Measurements from ENCODE around the gene INAFM2. TPM values are rescaled to one million over a fixed set of nuclear protein-coding genes. Genes with fewer than 3 reads are reported as not detected.

The INAFM2 gene
- total and polyA plus RNA-seq, 4 donors, result 3.3 to 5.7 (median 4.4) TPM

DNA sequence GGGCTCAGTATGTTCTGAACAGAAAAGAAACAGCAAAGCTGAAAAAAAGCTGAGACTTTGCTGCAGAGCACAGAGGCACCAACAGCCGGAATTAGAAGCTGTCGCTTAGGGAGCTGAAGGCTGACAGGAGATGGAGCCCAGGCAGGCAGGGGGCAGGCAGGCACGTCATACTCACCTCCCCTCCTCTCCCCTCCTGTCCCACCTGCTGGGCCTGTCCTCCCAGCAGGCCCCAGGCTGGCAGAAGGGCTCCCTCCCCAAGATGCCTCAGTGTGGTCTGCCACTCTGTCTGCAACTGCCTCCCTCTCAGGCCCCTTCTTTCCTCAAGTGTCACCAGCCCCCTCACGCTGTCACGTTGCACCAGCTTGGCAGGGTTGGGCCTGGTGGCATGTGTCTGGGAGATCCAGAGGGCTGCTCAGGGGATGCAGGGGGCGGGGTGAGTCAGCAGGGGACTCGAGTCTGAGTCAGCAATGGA, 37.4 kb upstream of the INAFM2 start:
- no peaks in the 10 kb centered on the region for H3K9me3 ChIP-seq (ENCODE audit: control insufficient read depth in 4 of 4, low read length in 3 of 4)
- DNase-seq (ENCODE audit: low spot score), result no peak
- peaks cover 0 to 3% (median under 1%) of the 10 kb centered on the region in 4 donors for H3K27me3 ChIP-seq (ENCODE audit: control insufficient read depth in 4 of 4, insufficient read depth in 4 of 4, low read length in 3 of 4)
- no peak overlapping the region for H3K27ac ChIP-seq (ENCODE audit: low read depth in 1 of 2, low read length in 2 of 2)
- no peak overlapping the region for H3K4me3 ChIP-seq (ENCODE audit: low read depth in 1 of 3, low read length in 3 of 3)
- 88% methylated on average over 7 of the region's 7 CpGs for WGBS
- no peaks in the 10 kb centered on the region for H3K36me3 ChIP-seq (ENCODE audit: control insufficient read depth in 4 of 4, insufficient read depth in 3 of 4, low read depth in 1 of 4, low read length in 3 of 4)
- H3K9ac ChIP-seq (ENCODE audit: low read depth in 1 of 2, low read length in 2 of 2), result no peak overlapping the region
- TF ChIP-seq FOXA2 (IDR thresholded peaks at IDR 0.05), result no peak
- TF ChIP-seq, protein P1, sequence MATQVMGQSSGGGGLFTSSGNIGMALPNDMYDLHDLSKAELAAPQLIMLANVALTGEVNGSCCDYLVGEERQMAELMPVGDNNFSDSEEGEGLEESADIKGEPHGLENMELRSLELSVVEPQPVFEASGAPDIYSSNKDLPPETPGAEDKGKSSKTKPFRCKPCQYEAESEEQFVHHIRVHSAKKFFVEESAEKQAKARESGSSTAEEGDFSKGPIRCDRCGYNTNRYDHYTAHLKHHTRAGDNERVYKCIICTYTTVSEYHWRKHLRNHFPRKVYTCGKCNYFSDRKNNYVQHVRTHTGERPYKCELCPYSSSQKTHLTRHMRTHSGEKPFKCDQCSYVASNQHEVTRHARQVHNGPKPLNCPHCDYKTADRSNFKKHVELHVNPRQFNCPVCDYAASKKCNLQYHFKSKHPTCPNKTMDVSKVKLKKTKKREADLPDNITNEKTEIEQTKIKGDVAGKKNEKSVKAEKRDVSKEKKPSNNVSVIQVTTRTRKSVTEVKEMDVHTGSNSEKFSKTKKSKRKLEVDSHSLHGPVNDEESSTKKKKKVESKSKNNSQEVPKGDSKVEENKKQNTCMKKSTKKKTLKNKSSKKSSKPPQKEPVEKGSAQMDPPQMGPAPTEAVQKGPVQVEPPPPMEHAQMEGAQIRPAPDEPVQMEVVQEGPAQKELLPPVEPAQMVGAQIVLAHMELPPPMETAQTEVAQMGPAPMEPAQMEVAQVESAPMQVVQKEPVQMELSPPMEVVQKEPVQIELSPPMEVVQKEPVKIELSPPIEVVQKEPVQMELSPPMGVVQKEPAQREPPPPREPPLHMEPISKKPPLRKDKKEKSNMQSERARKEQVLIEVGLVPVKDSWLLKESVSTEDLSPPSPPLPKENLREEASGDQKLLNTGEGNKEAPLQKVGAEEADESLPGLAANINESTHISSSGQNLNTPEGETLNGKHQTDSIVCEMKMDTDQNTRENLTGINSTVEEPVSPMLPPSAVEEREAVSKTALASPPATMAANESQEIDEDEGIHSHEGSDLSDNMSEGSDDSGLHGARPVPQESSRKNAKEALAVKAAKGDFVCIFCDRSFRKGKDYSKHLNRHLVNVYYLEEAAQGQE (IDR thresholded peaks at IDR 0.05), result no peak
- peaks cover 8 to 34% (median 19%) of the 10 kb centered on the region in 4 donors for H3K4me1 ChIP-seq (ENCODE audit: control insufficient read depth in 4 of 4, insufficient read depth in 4 of 4, low read length in 3 of 4)

DNA sequence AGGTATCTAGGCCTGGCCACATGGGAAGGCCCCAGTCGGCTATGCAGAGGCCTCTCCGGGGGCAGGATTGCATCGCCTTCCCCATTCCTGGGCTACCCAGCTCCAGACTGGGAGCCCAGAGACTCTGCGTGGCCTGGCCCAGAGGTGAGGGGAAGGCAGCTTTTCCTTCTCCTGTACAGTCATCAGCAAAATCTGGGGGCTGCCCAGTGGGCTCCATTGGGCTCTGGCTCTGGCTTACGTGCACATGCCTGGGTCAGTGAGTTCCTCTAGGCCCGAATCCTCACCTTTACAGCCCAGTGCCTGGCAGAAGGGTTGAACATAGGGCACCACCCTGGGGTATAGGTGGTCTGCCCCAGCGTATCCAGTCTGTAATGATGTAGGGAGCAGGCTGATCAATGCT, 36.7 kb upstream of the INAFM2 start:
- Histone ChIP-seq H3K9ac (ENCODE audit: low read depth in 1 of 2, low read length in 2 of 2) (no peak overlapping the region), H3K27ac (ENCODE audit: low read depth in 1 of 2, low read length in 2 of 2) (no peak overlapping the region), H3K36me3 (ENCODE audit: control insufficient read depth in 4 of 4, insufficient read depth in 3 of 4, low read depth in 1 of 4, low read length in 3 of 4) (no peaks in the 10 kb centered on the region), H3K4me1 (ENCODE audit: control insufficient read depth in 4 of 4, insufficient read depth in 4 of 4, low read length in 3 of 4) (peaks cover 8 to 31% (median 19%) of the 10 kb centered on the region in 4 donors), H3K9me3 (ENCODE audit: control insufficient read depth in 4 of 4, low read length in 3 of 4) (no peaks in the 10 kb centered on the region), H3K4me3 (ENCODE audit: low read depth in 1 of 3, low read length in 3 of 3) (no peak overlapping the region), H3K27me3 (ENCODE audit: control insufficient read depth in 4 of 4, insufficient read depth in 4 of 4, low read length in 3 of 4) (no peaks in the 10 kb centered on the region)
- TF ChIP-seq FOXA1 (IDR thresholded peaks at IDR 0.05), result no peak
- no peak for TF ChIP-seq RAD21 (IDR thresholded peaks at IDR 0.05)
- 81% methylated on average over 7 of the region's 7 CpGs for WGBS
- DNase-seq (ENCODE audit: low spot score), result no peak

DNA sequence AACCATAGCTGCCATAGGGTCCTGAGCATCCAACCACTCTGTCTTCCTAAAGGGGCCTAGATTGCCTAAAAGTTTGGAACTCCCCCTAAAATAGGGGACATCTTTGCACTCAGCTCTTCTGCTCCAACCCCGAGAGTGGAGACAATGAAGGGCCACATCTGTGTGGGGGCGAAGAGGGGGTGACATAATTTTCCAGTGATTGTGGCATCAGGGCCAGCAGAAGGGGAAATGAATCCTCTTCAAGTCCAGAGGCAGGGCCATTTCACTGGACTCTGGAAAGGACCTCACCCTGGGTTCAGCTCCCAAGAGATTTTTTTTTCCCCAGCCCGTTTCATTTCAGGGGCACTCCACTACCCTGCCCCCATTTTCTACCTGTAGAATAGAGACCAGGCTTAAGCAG, 36.0 kb upstream of the INAFM2 start:
- Histone ChIP-seq H3K4me1 (ENCODE audit: control insufficient read depth in 4 of 4, insufficient read depth in 4 of 4, low read length in 3 of 4) (peaks cover 5 to 24% (median 12%) of the 10 kb centered on the region in 4 donors), H3K27me3 (ENCODE audit: control insufficient read depth in 4 of 4, insufficient read depth in 4 of 4, low read length in 3 of 4) (no peaks in the 10 kb centered on the region), H3K4me3 (ENCODE audit: low read depth in 1 of 3, low read length in 3 of 3) (no peak overlapping the region), H3K36me3 (ENCODE audit: control insufficient read depth in 4 of 4, insufficient read depth in 3 of 4, low read depth in 1 of 4, low read length in 3 of 4) (no peaks in the 10 kb centered on the region), H3K9ac (ENCODE audit: low read depth in 1 of 2, low read length in 2 of 2) (no peak overlapping the region), H3K27ac (ENCODE audit: low read depth in 1 of 2, low read length in 2 of 2) (no peak overlapping the region), H3K9me3 (ENCODE audit: control insufficient read depth in 4 of 4, low read length in 3 of 4) (no peaks in the 10 kb centered on the region)
- no peak for DNase-seq (ENCODE audit: low spot score)
- no peak for TF ChIP-seq YY1 (IDR thresholded peaks at IDR 0.05)
- TF ChIP-seq, protein P2, sequence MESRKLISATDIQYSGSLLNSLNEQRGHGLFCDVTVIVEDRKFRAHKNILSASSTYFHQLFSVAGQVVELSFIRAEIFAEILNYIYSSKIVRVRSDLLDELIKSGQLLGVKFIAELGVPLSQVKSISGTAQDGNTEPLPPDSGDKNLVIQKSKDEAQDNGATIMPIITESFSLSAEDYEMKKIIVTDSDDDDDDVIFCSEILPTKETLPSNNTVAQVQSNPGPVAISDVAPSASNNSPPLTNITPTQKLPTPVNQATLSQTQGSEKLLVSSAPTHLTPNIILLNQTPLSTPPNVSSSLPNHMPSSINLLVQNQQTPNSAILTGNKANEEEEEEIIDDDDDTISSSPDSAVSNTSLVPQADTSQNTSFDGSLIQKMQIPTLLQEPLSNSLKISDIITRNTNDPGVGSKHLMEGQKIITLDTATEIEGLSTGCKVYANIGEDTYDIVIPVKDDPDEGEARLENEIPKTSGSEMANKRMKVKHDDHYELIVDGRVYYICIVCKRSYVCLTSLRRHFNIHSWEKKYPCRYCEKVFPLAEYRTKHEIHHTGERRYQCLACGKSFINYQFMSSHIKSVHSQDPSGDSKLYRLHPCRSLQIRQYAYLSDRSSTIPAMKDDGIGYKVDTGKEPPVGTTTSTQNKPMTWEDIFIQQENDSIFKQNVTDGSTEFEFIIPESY (IDR thresholded peaks at IDR 0.05), result no peak
- WGBS, result 93% methylated on average over 3 of the region's 3 CpGs

DNA sequence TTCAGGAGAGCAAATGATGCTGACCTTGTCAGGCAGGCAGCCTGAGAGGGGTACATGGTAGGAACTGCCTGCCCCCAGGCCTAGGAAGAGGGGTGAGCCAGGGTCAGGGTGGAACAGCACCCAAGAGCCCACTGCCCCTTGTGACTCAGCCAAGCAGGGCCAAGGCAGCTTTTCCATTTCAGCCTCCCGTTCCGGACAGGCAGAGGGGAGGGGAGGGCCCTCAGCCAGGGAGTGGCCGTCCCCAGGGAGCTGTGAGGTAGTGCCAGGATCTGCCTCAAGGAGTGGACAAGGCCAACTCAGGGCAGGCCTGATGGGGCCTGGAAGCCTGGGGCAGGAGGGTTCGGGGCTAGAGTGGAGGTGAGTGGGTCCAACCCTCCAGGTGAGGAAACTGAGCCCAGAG, 35.5 kb upstream of the INAFM2 start:
- H3K4me1 ChIP-seq (ENCODE audit: control insufficient read depth in 4 of 4, insufficient read depth in 4 of 4, low read length in 3 of 4), result peaks cover 2 to 20% (median 9%) of the 10 kb centered on the region in 4 donors

More for the DNA sequence above, 35.5 kb upstream of the INAFM2 start:
- Histone ChIP-seq H3K36me3 (ENCODE audit: control insufficient read depth in 4 of 4, insufficient read depth in 3 of 4, low read depth in 1 of 4, low read length in 3 of 4) (no peaks in the 10 kb centered on the region), H3K9me3 (ENCODE audit: control insufficient read depth in 4 of 4, low read length in 3 of 4) (no peaks in the 10 kb centered on the region), H3K4me3 (ENCODE audit: low read depth in 1 of 3, low read length in 3 of 3) (no peak overlapping the region), H3K27ac (ENCODE audit: low read depth in 1 of 2, low read length in 2 of 2) (no peak overlapping the region), H3K27me3 (ENCODE audit: control insufficient read depth in 4 of 4, insufficient read depth in 4 of 4, low read length in 3 of 4) (no peaks in the 10 kb centered on the region), H3K9ac (ENCODE audit: low read depth in 1 of 2, low read length in 2 of 2) (no peak overlapping the region)
- no peak for DNase-seq (ENCODE audit: low spot score)
- TF ChIP-seq, protein P1 (IDR thresholded peaks at IDR 0.05), result no peak
- TF ChIP-seq SP1 (IDR thresholded peaks at IDR 0.05), result no peak
- no peak for TF ChIP-seq FOXA1 (IDR thresholded peaks at IDR 0.05)
- TF ChIP-seq, protein P2 (IDR thresholded peaks at IDR 0.05), result no peak
- WGBS, result 82% methylated on average over 4 of the region's 4 CpGs

All from liver (tissue), 9 donors.